ENCODE data around the gene TAB2. TPM values are rescaled to one million over a fixed set of nuclear protein-coding genes. Genes with fewer than 3 reads are reported as not detected.

The TAB2 gene
- total and polyA plus RNA-seq, 2 experiments from 2014 or later: 14.2 to 51.9 TPM

DNA sequence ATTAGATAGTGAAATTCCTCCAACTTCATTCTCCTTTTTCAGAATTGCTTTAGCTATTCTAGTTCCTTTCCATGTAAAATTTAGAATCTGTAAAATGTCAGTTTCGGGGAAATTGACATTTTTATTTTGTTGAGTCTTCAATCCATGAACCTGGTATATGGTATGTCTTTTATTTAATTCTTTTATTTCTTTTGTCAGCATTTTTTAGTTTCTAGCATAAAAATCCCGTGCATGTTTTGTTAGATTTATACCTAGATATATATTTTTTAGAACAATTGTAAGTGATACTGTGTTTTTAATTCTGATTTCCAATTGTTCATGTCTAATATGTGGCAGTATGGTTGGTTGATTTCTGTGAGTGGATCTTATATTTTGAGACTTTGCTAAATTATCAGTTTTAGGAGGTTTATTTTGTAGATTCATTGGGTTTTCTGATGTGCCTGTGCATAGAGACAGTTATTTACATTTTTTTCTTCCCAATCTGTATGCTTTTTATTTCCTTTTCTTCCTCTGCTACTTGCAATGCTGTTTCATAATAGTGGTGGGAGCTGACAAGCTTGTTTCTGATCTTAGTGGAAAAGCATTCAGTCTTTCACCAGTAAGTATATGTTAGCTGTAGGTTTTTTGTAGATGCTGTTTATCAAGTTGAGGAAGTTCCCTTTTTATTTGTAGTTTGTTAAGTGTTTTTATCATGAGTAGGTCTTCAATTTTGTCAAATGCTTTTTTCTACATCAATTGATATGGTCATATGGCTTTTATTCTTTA, 13.7 kb downstream of the TAB2 start:
- Histone ChIP-seq H3K36me3 (replicated peaks; ENCODE audit: insufficient read depth, low read depth) (no peaks in the 10 kb centered on the region), H3K4me3 (no peak overlapping the region), H3K4me1 (ENCODE audit: insufficient read depth) (peaks cover 44% of the 10 kb centered on the region), H3K9me3 (ENCODE audit: low read depth) (no peaks in the 10 kb centered on the region), H3K79me2 (peaks cover 100% of the 10 kb centered on the region), H3K27ac (no peak overlapping the region), H3K9me2 (replicated peaks; ENCODE audit: insufficient read depth) (no peaks in the 10 kb centered on the region), H4K20me1 (ENCODE audit: insufficient read depth, poor library complexity, severe bottlenecking) (peaks cover 100% of the 10 kb centered on the region), H3K27me3 (no peaks in the 10 kb centered on the region), H2AFZ (no peak overlapping the region), H3K4me2 (peak overlapping the region; percentile 2)
- 66% methylated on average over 2 of the region's 2 CpGs for WGBS (ENCODE audit: low lambda C conversion rate, missing lambda C conversion rate)
- DNase-seq (ENCODE audit: low spot score): no peak
- TF ChIP-seq, protein P1, sequence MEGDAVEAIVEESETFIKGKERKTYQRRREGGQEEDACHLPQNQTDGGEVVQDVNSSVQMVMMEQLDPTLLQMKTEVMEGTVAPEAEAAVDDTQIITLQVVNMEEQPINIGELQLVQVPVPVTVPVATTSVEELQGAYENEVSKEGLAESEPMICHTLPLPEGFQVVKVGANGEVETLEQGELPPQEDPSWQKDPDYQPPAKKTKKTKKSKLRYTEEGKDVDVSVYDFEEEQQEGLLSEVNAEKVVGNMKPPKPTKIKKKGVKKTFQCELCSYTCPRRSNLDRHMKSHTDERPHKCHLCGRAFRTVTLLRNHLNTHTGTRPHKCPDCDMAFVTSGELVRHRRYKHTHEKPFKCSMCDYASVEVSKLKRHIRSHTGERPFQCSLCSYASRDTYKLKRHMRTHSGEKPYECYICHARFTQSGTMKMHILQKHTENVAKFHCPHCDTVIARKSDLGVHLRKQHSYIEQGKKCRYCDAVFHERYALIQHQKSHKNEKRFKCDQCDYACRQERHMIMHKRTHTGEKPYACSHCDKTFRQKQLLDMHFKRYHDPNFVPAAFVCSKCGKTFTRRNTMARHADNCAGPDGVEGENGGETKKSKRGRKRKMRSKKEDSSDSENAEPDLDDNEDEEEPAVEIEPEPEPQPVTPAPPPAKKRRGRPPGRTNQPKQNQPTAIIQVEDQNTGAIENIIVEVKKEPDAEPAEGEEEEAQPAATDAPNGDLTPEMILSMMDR (IDR thresholded peaks at IDR 0.05; ENCODE audit: poor library complexity): no peak
- no peak for TF ChIP-seq EZH2 (IDR thresholded peaks at IDR 0.05; ENCODE audit: borderline replicate concordance)
- no peak for TF ChIP-seq EZH2phosphoT487 (IDR thresholded peaks at IDR 0.05; ENCODE audit: low read depth, severe bottlenecking, unreplicated experiment)

DNA sequence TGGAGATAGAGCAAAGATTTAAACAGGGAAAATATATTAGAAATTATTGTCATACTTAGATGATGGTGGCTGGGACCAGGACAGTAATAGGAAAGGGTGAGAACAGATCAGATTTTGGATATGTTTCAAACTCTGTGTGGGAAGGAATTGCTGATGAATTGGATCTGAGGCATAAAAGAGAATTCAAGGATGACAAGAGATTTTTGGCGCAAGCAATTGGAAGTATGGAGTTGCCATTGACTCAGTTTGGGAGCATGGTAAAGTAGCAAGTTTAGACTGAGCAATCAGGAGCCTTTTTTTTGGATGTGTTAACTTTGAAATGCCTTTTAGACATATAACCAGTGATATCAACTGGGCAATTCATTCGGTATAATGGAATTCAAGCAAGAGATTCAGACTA, 14.4 kb downstream of the TAB2 start:
- Histone ChIP-seq H3K4me1 (ENCODE audit: insufficient read depth) (peaks cover 50% of the 10 kb centered on the region), H2AFZ (no peak overlapping the region), H3K9me3 (ENCODE audit: low read depth) (no peaks in the 10 kb centered on the region), H3K79me2 (peaks cover 100% of the 10 kb centered on the region), H3K4me2 (peak overlapping the region; percentile 2), H3K36me3 (replicated peaks; ENCODE audit: insufficient read depth, low read depth) (no peaks in the 10 kb centered on the region), H3K27me3 (no peaks in the 10 kb centered on the region), H3K27ac (no peak overlapping the region), H3K4me3 (no peak overlapping the region), H4K20me1 (ENCODE audit: insufficient read depth, poor library complexity, severe bottlenecking) (peaks cover 99% of the 10 kb centered on the region), H3K9me2 (replicated peaks; ENCODE audit: insufficient read depth) (no peaks in the 10 kb centered on the region)
- no peak for TF ChIP-seq EZH2phosphoT487 (IDR thresholded peaks at IDR 0.05; ENCODE audit: low read depth, severe bottlenecking, unreplicated experiment)
- TF ChIP-seq EZH2 (IDR thresholded peaks at IDR 0.05; ENCODE audit: borderline replicate concordance): no peak
- TF ChIP-seq, protein P1 (IDR thresholded peaks at IDR 0.05; ENCODE audit: poor library complexity): no peak
- 88% methylated on average over 2 of the region's 2 CpGs for WGBS (ENCODE audit: low lambda C conversion rate, missing lambda C conversion rate)
- DNase-seq (ENCODE audit: low spot score): no peak

DNA sequence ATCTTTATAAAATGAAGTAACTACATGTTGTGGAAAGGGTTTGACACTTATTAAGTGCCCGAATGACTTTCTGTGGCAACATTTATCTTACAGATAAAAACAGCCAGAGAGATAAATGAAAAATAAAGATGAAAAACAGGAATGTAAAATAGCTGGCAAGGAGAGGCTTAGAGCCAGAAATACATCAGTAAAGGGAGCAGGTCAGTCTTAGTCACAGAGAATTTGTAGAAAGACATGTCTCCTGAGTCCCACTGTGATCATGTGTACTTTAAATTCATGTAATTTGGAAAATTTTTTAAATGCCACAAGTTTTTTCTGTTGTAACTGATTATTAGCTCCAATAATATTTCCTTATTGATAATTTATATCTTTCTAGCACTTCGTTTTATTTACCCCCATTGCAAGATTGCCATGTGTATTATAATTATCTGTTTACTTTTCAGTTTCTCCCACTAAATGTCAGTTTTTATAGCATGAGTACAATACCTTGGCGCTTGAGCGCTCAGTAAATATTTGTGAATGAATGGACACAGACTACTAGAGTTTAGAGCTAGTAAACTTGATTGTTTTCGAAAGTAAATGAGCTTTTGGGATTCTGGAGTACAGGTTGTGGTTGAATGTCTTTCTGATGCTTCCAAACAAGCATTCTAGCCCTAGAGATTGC, 15.2 kb downstream of the TAB2 start:
- Histone ChIP-seq H3K79me2 (peaks cover 100% of the 10 kb centered on the region), H3K9me3 (ENCODE audit: low read depth) (no peaks in the 10 kb centered on the region), H4K20me1 (ENCODE audit: insufficient read depth, poor library complexity, severe bottlenecking) (peaks cover 98% of the 10 kb centered on the region), H3K36me3 (replicated peaks; ENCODE audit: insufficient read depth, low read depth) (no peaks in the 10 kb centered on the region), H3K4me3 (no peak overlapping the region), H3K9me2 (replicated peaks; ENCODE audit: insufficient read depth) (no peaks in the 10 kb centered on the region), H3K4me2 (peak overlapping the region; percentile 63), H3K27ac (peak overlapping the region; percentile 39), H2AFZ (no peak overlapping the region), H3K4me1 (ENCODE audit: insufficient read depth) (peaks cover 58% of the 10 kb centered on the region), H3K27me3 (no peaks in the 10 kb centered on the region)
- no peak for DNase-seq (ENCODE audit: low spot score)
- WGBS (ENCODE audit: low lambda C conversion rate, missing lambda C conversion rate): 48% methylated on average over 5 of the region's 5 CpGs
- TF ChIP-seq, protein P1 (IDR thresholded peaks at IDR 0.05; ENCODE audit: poor library complexity): no peak
- no peak for TF ChIP-seq EZH2phosphoT487 (IDR thresholded peaks at IDR 0.05; ENCODE audit: low read depth, severe bottlenecking, unreplicated experiment)
